Esophagus squamous epithelium (tissue), 5 donors: Measurements from ENCODE around the gene CDS2. TPM values are rescaled to one million over a fixed set of nuclear protein-coding genes. Genes with fewer than 3 reads are reported as not detected.

ENCODE experiments used
- DNase-seq: peaks from one replicate; lab custom pipeline; 2025; lab: John Stamatoyannopoulos, UW
- H3K27ac ChIP-seq, 4 donors: fragments of 200-600 bp; sonication (generic); one replicate each; pipeline ENCODE4 v1.5.1; 2016 to 2019; ENCODE audit warnings: mild to moderate bottlenecking in 1 of 4
- H3K27me3 ChIP-seq, 4 donors: fragments of 200-600 bp; sonication (generic); 1 replicate in 3 of 4; 2 replicates in 1 of 4; pipeline versions ENCODE4 v1.5.1 to v1.6.0; 2017 to 2021; ENCODE audit warnings: antibody characterized with exemption in 1 of 4
- H3K36me3 ChIP-seq, 3 donors: fragments of 200-600 bp; sonication (generic); one replicate each; pipeline ENCODE4 v1.5.1; 2016 to 2019
- H3K4me1 ChIP-seq, 3 donors: fragments of 200-600 bp; sonication (generic); one replicate each; pipeline ENCODE4 v1.5.1; 2017 to 2019
- H3K4me3 ChIP-seq, 4 donors: fragments of 200-600 bp; sonication (generic); 1 replicate in 3 of 4; 2 replicates in 1 of 4; pipeline ENCODE4 v1.5.1; 2016 to 2019; ENCODE audit warnings: mild to moderate bottlenecking in 2 of 4, moderate library complexity in 1 of 4
- H3K9me3 ChIP-seq, 3 donors: fragments of 200-600 bp; sonication (generic); one replicate each; pipeline ENCODE4 v1.5.1; 2016 to 2019
- POLR2A ChIP-seq, 4 donors: fragments of 450-650 bp; IDR thresholded peaks; one replicate each; pipeline ENCODE4 v1.6.1; 2017; ENCODE audit warnings: antibody characterized with exemption in 4 of 4, mild to moderate bottlenecking in 4 of 4, moderate library complexity in 3 of 4
- WGBS, 2 donors: methylation state at CpG; one replicate each; pipeline ENCODE4 v1.1.5; 2018; 5-methylcytosine and 5-hydroxymethylcytosine counted together
- intact Hi-C: fragments of 100-400 bp; cut with DNase I; formaldehyde crosslinking; loops from one replicate; pipeline ENCODE4 v1.15.0; 2022
- total RNA-seq, 4 donors: library from RNA; depleted of rRNA; stranded (reverse); fragments of >200 nt; gene quantifications; one replicate each; pipeline ENCODE4 v1.1.0, GENCODE V29; 2016
- TF ChIP-seq, protein P1 (sequence below), 6 experiments: fragments of 450-650 bp in 4 of 6; fragments of 200-600 bp in 2 of 6; sonication (generic) in 2 of 6; IDR thresholded peaks; one replicate each; pipeline ENCODE4 v1.5.1; 2016 to 2019; ENCODE audit warnings: antibody characterized with exemption in 6 of 6, mild to moderate bottlenecking in 4 of 6, moderate library complexity in 4 of 6
- donor health status: DM: yes; HTN: yes; CAD: no.

CDS2 gene
- total RNA-seq, 4 donors from 2014 or later: 13.7 to 25.7 (median 14.5) TPM

DNA sequence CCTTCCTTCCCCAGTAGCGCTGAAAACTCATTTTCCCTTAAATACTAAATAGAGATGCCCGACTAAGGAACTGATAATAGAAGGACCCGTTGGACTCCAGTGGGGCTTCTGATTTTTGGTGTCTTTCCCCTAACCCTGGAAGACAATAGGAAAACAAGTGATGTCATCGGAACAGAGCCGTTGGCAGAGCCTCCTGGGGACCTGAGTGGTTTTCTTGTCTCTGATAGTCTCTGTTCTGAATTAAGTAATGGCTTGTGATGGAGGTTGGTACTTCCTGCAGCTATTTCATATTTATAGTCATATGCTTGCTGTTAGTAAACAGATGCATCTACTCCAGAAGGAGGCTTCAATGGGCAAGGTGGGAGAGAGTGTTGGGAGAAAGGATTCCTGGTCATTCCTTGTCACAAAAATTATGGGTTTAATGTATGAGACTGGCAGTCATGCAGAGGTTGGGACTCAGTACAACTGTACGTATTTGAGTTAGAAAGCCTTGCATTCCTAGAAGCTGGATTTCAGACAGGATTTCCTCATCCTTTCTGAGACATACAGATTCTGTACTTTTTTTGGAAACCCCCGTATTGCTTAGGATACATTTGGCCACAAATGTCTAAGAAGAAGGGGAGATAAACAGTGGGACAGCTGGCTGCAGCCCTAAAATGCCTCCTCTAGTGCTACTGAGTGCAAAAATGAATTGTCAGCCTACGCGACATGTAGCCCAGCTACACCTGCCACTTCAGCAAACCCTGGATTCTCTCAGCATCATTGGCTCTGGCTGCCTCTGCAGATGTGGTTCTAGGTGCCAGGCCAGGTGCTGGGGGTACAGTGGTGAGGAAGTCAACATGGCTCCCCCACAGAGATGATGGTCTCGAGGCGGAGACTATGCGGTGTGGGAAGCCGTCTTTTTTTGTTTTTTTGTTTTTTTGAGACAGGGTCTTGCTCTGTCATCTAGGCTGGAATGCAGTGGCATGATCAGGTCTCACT is 38.1 kb downstream of the CDS2 start:
- Histone ChIP-seq H3K27me3 (no peaks in the 10 kb centered on the region), H3K27ac (no peak overlapping the region), H3K36me3 (peaks cover 0 to 4% (median 0%) of the 10 kb centered on the region in 3 donors), H3K9me3 (no peaks in the 10 kb centered on the region), H3K4me1 (peaks cover 11 to 34% (median 20%) of the 10 kb centered on the region in 3 donors), H3K4me3 (no peak overlapping the region)
- no peak for TF ChIP-seq POLR2A (IDR thresholded peaks at IDR 0.05)
- TF ChIP-seq, protein P1, sequence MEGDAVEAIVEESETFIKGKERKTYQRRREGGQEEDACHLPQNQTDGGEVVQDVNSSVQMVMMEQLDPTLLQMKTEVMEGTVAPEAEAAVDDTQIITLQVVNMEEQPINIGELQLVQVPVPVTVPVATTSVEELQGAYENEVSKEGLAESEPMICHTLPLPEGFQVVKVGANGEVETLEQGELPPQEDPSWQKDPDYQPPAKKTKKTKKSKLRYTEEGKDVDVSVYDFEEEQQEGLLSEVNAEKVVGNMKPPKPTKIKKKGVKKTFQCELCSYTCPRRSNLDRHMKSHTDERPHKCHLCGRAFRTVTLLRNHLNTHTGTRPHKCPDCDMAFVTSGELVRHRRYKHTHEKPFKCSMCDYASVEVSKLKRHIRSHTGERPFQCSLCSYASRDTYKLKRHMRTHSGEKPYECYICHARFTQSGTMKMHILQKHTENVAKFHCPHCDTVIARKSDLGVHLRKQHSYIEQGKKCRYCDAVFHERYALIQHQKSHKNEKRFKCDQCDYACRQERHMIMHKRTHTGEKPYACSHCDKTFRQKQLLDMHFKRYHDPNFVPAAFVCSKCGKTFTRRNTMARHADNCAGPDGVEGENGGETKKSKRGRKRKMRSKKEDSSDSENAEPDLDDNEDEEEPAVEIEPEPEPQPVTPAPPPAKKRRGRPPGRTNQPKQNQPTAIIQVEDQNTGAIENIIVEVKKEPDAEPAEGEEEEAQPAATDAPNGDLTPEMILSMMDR (IDR thresholded peaks at IDR 0.05): no peak
- no peak for DNase-seq
- WGBS, 2 donors: 74 to 87% methylated on average over 13 of the region's 13 CpGs
- intact Hi-C loops: no loop called here

DNA sequence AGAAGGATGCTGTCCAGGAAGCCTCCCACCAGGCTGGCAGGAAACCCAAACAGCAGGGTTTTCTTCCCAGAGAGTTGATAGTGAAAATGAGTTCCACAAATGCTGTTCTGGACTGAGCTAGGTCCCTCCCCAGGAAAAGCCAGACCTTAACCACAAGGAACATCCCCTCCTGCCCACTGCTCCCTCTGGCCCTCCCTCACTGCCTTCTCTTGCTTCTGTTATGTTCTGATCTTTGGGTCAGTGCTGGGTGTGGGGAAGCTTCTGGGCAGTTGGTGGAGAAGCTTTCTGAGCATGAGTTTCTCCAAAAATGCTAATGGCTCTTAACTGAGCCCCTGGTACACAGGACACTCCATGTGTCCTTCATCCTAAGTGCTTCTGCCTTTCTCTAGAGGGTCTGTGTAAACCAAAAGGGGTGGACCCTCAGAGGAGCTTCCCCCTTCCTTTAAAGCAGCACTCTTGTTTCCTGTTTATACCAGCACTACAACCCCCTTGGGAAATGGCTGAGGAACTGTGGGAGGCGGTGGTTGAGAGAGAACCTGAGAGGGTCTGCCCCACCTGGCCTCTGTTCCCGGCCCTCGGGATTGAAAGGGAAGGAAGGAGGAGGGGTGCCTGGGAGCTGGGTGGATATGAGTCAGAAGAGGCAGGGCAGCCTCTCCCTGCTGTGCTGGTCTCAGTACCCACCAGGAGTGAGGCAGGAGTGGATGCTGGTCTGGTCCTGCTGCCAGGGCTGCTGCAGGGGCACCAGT is 42.0 kb downstream of the CDS2 start:
- WGBS, 2 donors: 43% methylated on average over 1 of the region's 3 CpGs; no CpG with 5 or more reads in 1 of the 2 donors
- peaks cover 11 to 72% (median 36%) of the 10 kb centered on the region in 3 donors for H3K4me1 ChIP-seq

DNA sequence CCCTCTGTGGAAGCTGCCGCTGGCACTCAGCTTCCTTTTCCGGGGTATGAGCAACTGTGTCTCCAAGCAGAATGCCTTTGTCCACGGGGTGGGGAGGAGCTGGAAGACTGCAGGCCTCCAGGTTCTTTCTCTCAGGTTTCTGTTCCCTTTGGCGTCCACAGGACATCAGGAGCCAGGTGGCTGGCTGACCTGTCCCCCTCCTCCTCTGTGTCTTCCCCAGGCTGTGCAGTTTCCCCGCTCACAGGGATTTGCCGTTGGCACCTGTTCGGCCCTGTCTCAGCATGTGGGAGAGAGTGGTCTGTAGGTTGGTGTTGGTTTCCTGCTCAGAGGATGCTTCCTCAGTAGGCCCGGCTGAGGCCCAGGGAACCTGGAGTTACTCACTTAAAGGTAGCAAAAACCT is 43.5 kb downstream of the CDS2 start:
- Histone ChIP-seq H3K9me3 (no peaks in the 10 kb centered on the region), H3K27me3 (no peaks in the 10 kb centered on the region), H3K36me3 (peaks cover 0 to 37% (median 0%) of the 10 kb centered on the region in 3 donors), H3K4me3 (no peak overlapping the region), H3K27ac (peak overlapping the region in 3 of 4 donors; percentile 26 to 76 (median 57)), H3K4me1 (peaks cover 11 to 67% (median 37%) of the 10 kb centered on the region in 3 donors)
- intact Hi-C loops: no loop called here
- TF ChIP-seq, protein P1 (IDR thresholded peaks at IDR 0.05): no peak
- no peak for TF ChIP-seq POLR2A (IDR thresholded peaks at IDR 0.05)
- 33 to 60% methylated on average over 1 to 3 of the region's 8 CpGs for WGBS, 2 donors
- DNase-seq: no peak

More for the DNA sequence above, 42.0 kb downstream of the CDS2 start:
- TF ChIP-seq, protein P1 (IDR thresholded peaks at IDR 0.05): no peak
- no peak for TF ChIP-seq POLR2A (IDR thresholded peaks at IDR 0.05)
- H3K4me3 ChIP-seq: no peak overlapping the region
- intact Hi-C loops: no loop called here
- no peaks in the 10 kb centered on the region for H3K27me3 ChIP-seq
- H3K27ac ChIP-seq: peak overlapping the region; percentile 17 to 76 (median 42)
- no peak for DNase-seq
- no peaks in the 10 kb centered on the region for H3K9me3 ChIP-seq
- peaks cover 0 to 22% (median 0%) of the 10 kb centered on the region in 3 donors for H3K36me3 ChIP-seq

DNA sequence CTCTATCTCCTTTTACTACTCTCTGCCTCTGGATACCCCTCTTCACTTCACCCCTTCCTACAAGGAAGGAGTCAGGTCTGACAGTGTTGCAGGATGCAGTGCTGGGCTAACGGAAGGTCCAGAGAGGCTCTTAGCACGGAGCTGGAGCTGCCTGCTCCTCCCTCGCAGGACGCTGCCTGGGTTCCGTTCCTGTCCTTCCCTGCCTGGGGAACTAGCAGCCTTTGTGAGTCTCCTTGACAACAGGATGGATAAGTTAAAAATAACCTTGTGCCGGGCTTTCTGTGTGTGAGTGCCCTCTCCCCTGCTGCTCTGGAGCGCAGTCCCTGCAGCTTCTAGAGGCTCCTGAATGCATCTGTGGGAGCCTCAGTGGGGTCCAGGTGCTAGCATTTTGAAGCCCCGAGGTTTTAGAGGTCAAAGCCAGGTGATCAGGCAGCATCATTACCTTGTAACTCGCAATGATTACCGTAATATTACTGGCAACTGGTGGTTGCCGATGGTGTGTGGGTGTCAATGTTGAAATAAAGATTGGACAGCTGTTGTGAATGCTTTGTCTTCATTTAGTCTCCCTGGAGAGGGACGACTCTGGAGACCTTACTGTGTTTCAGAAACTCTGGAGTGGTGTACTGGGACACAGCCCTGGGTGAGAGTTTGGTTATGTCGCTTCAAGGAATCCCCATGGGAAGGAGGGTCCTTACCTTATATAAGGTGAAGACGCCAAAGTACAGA is 44.4 kb downstream of the CDS2 start:
- DNase-seq: no peak
- WGBS, 2 donors: 67 to 79% methylated on average over 6 to 10 of the region's 14 CpGs
- no peak for TF ChIP-seq POLR2A (IDR thresholded peaks at IDR 0.05)
- TF ChIP-seq, protein P1 (IDR thresholded peaks at IDR 0.05): no peak
- Histone ChIP-seq H3K4me3 (no peak overlapping the region), H3K9me3 (no peaks in the 10 kb centered on the region), H3K36me3 (peaks cover 0 to 46% (median 5%) of the 10 kb centered on the region in 3 donors), H3K27ac (peak overlapping the region in 3 of 4 donors; percentile 26 to 76 (median 57)), H3K27me3 (no peaks in the 10 kb centered on the region), H3K4me1 (peaks cover 11 to 67% (median 37%) of the 10 kb centered on the region in 3 donors)
- intact Hi-C loops: no loop called here
